Sigmoid colon (tissue), 3 donors: Measurements from ENCODE around the gene BAG1.

Experiments used
- CTCF ChIP-seq, 4 experiments: fragments of 450-650 bp in 3 of 4; fragments of 200-600 bp in 1 of 4; IDR thresholded peaks; one replicate each; pipeline ENCODE4 v1.5.1; 2016 to 2019; ENCODE audit warnings: antibody characterized with exemption in 4 of 4, mild to moderate bottlenecking in 3 of 4, moderate library complexity in 2 of 4
- POLR2A ChIP-seq, 2 donors: fragments of 450-650 bp; IDR thresholded peaks; one replicate each; pipeline ENCODE4 v1.6.1; 2016; ENCODE audit warnings: antibody characterized with exemption in 2 of 2, mild to moderate bottlenecking in 2 of 2, moderate library complexity in 2 of 2

- TF ChIP-seq CTCF (IDR thresholded peaks at IDR 0.05) (no peak), POLR2A (IDR thresholded peaks at IDR 0.05) (no peak)
Observed at GRCh38 chr9:33239921-33240320, 24.6 kb downstream of the BAG1 start, which contains the start of gene SPINK4.
